HG03135 (cell line): Measurements from ENCODE around the gene B3GAT3.
"Not testable (repeated sequence)": the region's sequence is repeated elsewhere in the genome, so short reads cannot be mapped to it uniquely, and the experiment has no call there.

Experiments used
- ATAC-seq: cut with Tn5 transposase; IDR thresholded peaks from one replicate; pipeline ENCODE4 v1.9.1; 2021; ENCODE audit warnings: mild to moderate bottlenecking, moderate library complexity; ENCODE audit not compliant: unreplicated experiment

B3GAT3 gene

GRCh38 chr11:62604460-62605120 lies 17.2 kb downstream of the B3GAT3 start:
- ATAC-seq = no peak

- no peak for ATAC-seq
Measured at GRCh38 chr11:62603776-62604299, 17.9 kb downstream of the B3GAT3 start.

GRCh38 chr11:62603072-62603408 lies 18.7 kb downstream of the B3GAT3 start:
- no peak for ATAC-seq

GRCh38 chr11:62602141-62603071 lies 19.4 kb downstream of the B3GAT3 start:
- no peak for ATAC-seq

GRCh38 chr11:62601372-62602140 lies 20.2 kb downstream of the B3GAT3 start, which contains the start of gene MTA2:
TSS of gene MTA2 (minus strand) at chr11:62601865. CDS start at chr11:62601450, 415 bp downstream.
- ATAC-seq = peak; percentile 80

GRCh38 chr11:62601122-62601371 lies 20.7 kb downstream of the B3GAT3 start:
- no peak for ATAC-seq

- no peak for ATAC-seq
Measured at GRCh38 chr11:62600367-62601121, 21.2 kb downstream of the B3GAT3 start.

- no peak for ATAC-seq
Measured at GRCh38 chr11:62599901-62600300, 21.9 kb downstream of the B3GAT3 start.

GRCh38 chr11:62599069-62599696 lies 22.6 kb downstream of the B3GAT3 start:
- peak; percentile 49 for ATAC-seq

GRCh38 chr11:62595124-62595523 lies 26.7 kb downstream of the B3GAT3 start:
- ATAC-seq = no peak

- ATAC-seq = no peak
Measured at GRCh38 chr11:62593434-62594044, 28.2 kb downstream of the B3GAT3 start.

GRCh38 chr11:62592989-62593421 lies 28.8 kb downstream of the B3GAT3 start:
- no peak for ATAC-seq

GRCh38 chr11:62592146-62592815 lies 29.5 kb downstream of the B3GAT3 start:
- no peak for ATAC-seq

- ATAC-seq = peak; percentile 86
Measured at GRCh38 chr11:62591448-62592145, 30.2 kb downstream of the B3GAT3 start, which contains the start of gene TUT1. TSS of gene TUT1 (minus strand) at chr11:62591523. CDS start at chr11:62591485, 38 bp downstream.

GRCh38 chr11:62588966-62589637 lies 32.7 kb downstream of the B3GAT3 start:
- ATAC-seq = no peak

- ATAC-seq = not testable (repeated sequence)
Measured at GRCh38 chr11:62585356-62585755, 36.4 kb downstream of the B3GAT3 start.

- ATAC-seq = not testable (repeated sequence)
Measured at GRCh38 chr11:62581735-62582134, 40.1 kb downstream of the B3GAT3 start.
